Heart left ventricle (tissue), 16 donors: ENCODE measurements around the gene KCNJ1. TPM values are rescaled to one million over a fixed set of nuclear protein-coding genes. Genes with fewer than 3 reads are reported as not detected.
A peak's percentile ranks its signal among the peaks of the same experiment; 100 is the strongest.

Experiments used
- ATAC-seq, 4 donors: fragments of 200-7000 bp; cut with Tn5 transposase; one replicate each; pipeline ENCODE4 v1.9.1; 2020 to 2022; ENCODE audit warnings: moderate library complexity in 4 of 4, mild to moderate bottlenecking in 3 of 4, moderate number of reproducible peaks in 1 of 4
- DNase-seq, 5 donors: peaks; one replicate each; pipeline ENCODE4 v3.0.0-alpha.2; 2020
- H3K27ac ChIP-seq, 12 donors: fragments of 200-600 bp; sonication (generic) in 4 of 12; one replicate each; pipeline versions ENCODE4 v1.5.0 to v1.8.0; 2016 to 2022; ENCODE audit warnings: mild to moderate bottlenecking in 2 of 12
- H3K27me3 ChIP-seq, 9 donors: fragments of 200-600 bp; sonication (generic) in 2 of 9; one replicate each; pipeline versions ENCODE4 v1.5.1 to v1.8.0; 2016 to 2022; ENCODE audit warnings: mild to moderate bottlenecking in 3 of 9
- H3K36me3 ChIP-seq, 9 donors: fragments of 200-600 bp; sonication (generic) in 2 of 9; one replicate each; pipeline versions ENCODE4 v1.5.0 to v1.8.0; 2018 to 2022; ENCODE audit warnings: mild to moderate bottlenecking in 2 of 9
- H3K4me1 ChIP-seq, 12 donors: fragments of 200-600 bp; sonication (generic) in 4 of 12; one replicate each; pipeline versions ENCODE4 v1.5.0 to v1.8.0; 2016 to 2022; ENCODE audit warnings: mild to moderate bottlenecking in 3 of 12
- H3K4me3 ChIP-seq, 12 donors: fragments of 200-600 bp; sonication (generic) in 4 of 12; one replicate each; pipeline versions ENCODE4 v1.5.0 to v1.8.0; 2017 to 2022; ENCODE audit warnings: mild to moderate bottlenecking in 9 of 12, moderate library complexity in 4 of 12
- H3K9me3 ChIP-seq, 12 donors: fragments of 200-600 bp; sonication (generic) in 4 of 12; one replicate each; pipeline versions ENCODE4 v1.5.0 to v1.8.0; 2016 to 2022; ENCODE audit warnings: mild to moderate bottlenecking in 1 of 12
- CTCF ChIP-seq, 12 donors: fragments of 200-600 bp; sonication (generic) in 4 of 12; IDR thresholded peaks; one replicate each; pipeline versions ENCODE4 v1.5.0 to v1.8.0; 2018 to 2022; ENCODE audit warnings: antibody characterized with exemption in 12 of 12, mild to moderate bottlenecking in 5 of 12
- POLR2A ChIP-seq, 2 donors: fragments of 450-650 bp; IDR thresholded peaks; one replicate each; pipeline ENCODE4 v1.6.1; 2017; ENCODE audit warnings: antibody characterized with exemption in 2 of 2, mild to moderate bottlenecking in 2 of 2, moderate library complexity in 2 of 2
- WGBS, 4 donors: extraction: QIAGEN DNeasy Blood & Tissue Kit in 2 of 4; methylation state at CpG; one replicate each; pipeline versions ENCODE4 v1.1.5 to v1.1.7; 2013 to 2018; 5-methylcytosine and 5-hydroxymethylcytosine counted together
- intact Hi-C, 10 donors: fragments of 100-400 bp; cut with DNase I; formaldehyde crosslinking; loops; one replicate each; pipeline versions ENCODE4 v1.11.1 to v1.14.2; 2022
- polyA plus RNA-seq, 2 donors: library from polyadenylated mRNA; stranded (reverse); fragments of 200-250 nt; gene quantifications; one replicate each; pipeline ENCODE4 v1.2.3, GENCODE V29; 2013
- total RNA-seq, 9 donors: library from RNA; depleted of rRNA in 2 of 9; stranded (reverse); fragments of >200 nt in 2 of 9; fragmentation: NEBNext Ultra II Directional in 3 of 9; extraction: Animal tissue kit (Norgen Biotek cat#: 25700) in 3 of 9; gene quantifications; one replicate each; pipeline versions ENCODE4 v1.1.0 to v1.2.4, GENCODE V29; 2016 to 2023
- donor health status: ischemic (EF 13 %, LVEDD 7.1; RV severe dilation, severe dysfunction).
- donor health status: healthy with polysubstance abuse.
- donor health status: DM: no; HTN: yes; CAD: no.
- donor health status: DM: no; HTN: no; CAD: no.
- donor health status: ischemic (EF 25% LVEDD 6.9; RV normal size, moderate dysfunction).
- donor health status: ischemic (EF 25% LVEDD 5.7; RV mildly dilated, moderate dysfunction).
- donor health status: healthy.
- donor health status: DM: yes; HTN: yes; CAD: no.
- donor health status: ischemic (EF 35%, LVEDD 5.7; RV mildly dilated, moderate dysfunction).
- donor health status: nonischemic (EF 11% LVEDD 7.7; RV severe dilation, severe dysfunction).
- donor health status: DM: yes; HTN: yes; CAD: no.
- donor health status: PGD.
- donor health status: ischemic (EF 29% LVEDD 5.4; RV normal size, mild dysfunction).
- donor health status: nonischemic (EF 23%, LVEDD 6.1; RV moderate dilation, normal function).

Gene KCNJ1
- total and polyA plus RNA-seq, 11 donors: 0.08 to 0.50 (median 0.23) TPM; not detected in 6

- peaks cover 0 to 26% (median 6%) of the 10 kb centered on the region in 12 donors for H3K4me1 ChIP-seq
- DNase-seq (no peak), ATAC-seq (no peak)
- TF ChIP-seq POLR2A (IDR thresholded peaks at IDR 0.05): no peak
- TF ChIP-seq CTCF (IDR thresholded peaks at IDR 0.05): no peak
- H3K36me3 ChIP-seq: no peaks in the 10 kb centered on the region
- no peaks in the 10 kb centered on the region for H3K27me3 ChIP-seq
- intact Hi-C loops: loop anchor here in 3 of 10 donors (5.0 kb wide), 3 partner anchors 40 to 195 kb away; no protein-coding TSS in a partner anchor
- no peak overlapping the region for H3K4me3 ChIP-seq
- peak overlapping the region in 3 of 12 donors; percentile 14 to 46 (median 17) for H3K27ac ChIP-seq
- 73 to 90% (median 79%) methylated on average over 7 of the region's 7 CpGs for WGBS, 4 donors
- H3K9me3 ChIP-seq: no peaks in the 10 kb centered on the region
Observed at GRCh38 chr11:128827191-128827893, 39.8 kb downstream of the KCNJ1 start.

- DNase-seq (no peak), ATAC-seq (peak in 1 of 4 donors; percentile 35)
- H3K9me3 ChIP-seq: no peaks in the 10 kb centered on the region
- no peaks in the 10 kb centered on the region for H3K36me3 ChIP-seq
- intact Hi-C loops: loop anchor here in 3 of 10 donors (5.0 kb wide), 3 partner anchors 38 to 193 kb away; no protein-coding TSS in a partner anchor
- TF ChIP-seq CTCF (IDR thresholded peaks at IDR 0.05): no peak
- TF ChIP-seq POLR2A (IDR thresholded peaks at IDR 0.05): no peak
- WGBS, 4 donors: 84 to 85% (median 84%) methylated on average over 19 to 20 of the region's 20 CpGs
- H3K4me1 ChIP-seq: peaks cover 0 to 18% (median 4%) of the 10 kb centered on the region in 12 donors
- no peaks in the 10 kb centered on the region for H3K27me3 ChIP-seq
- H3K4me3 ChIP-seq: no peak overlapping the region
- peak overlapping the region in 3 of 12 donors; percentile 13 to 63 (median 39) for H3K27ac ChIP-seq
Observed at GRCh38 chr11:128825050-128825784, 41.9 kb downstream of the KCNJ1 start.

GRCh38 chr11:128824191-128825049 is 42.7 kb downstream of the KCNJ1 start:
- peak overlapping the region in 5 of 12 donors; percentile 35 to 63 (median 43) for H3K27ac ChIP-seq
- intact Hi-C loops: loop anchor here in 4 of 10 donors (5.0 kb wide), 3 partner anchors 37 to 192 kb away; no protein-coding TSS in a partner anchor
- peak overlapping the region in 7 of 12 donors; percentile 5 to 36 (median 26) for H3K4me3 ChIP-seq
- ATAC-seq (peak in 3 of 4 donors; percentile 26 to 49 (median 44)), DNase-seq (peak in 3 of 5 donors; percentile 24 to 60 (median 31))
- H3K27me3 ChIP-seq: no peaks in the 10 kb centered on the region
- peaks cover 0 to 12% (median 2%) of the 10 kb centered on the region in 12 donors for H3K4me1 ChIP-seq
- H3K9me3 ChIP-seq: no peaks in the 10 kb centered on the region
- no peaks in the 10 kb centered on the region for H3K36me3 ChIP-seq
- WGBS, 4 donors: 30 to 42% (median 34%) methylated on average over 61 to 68 of the region's 68 CpGs
- TF ChIP-seq POLR2A (IDR thresholded peaks at IDR 0.05) (no peak), CTCF (IDR thresholded peaks at IDR 0.05) (no peak)
